MV-4-11 (cell line): ENCODE data around the gene SAG.
"Not testable (repeated sequence)": the region's sequence is repeated elsewhere in the genome, so short reads cannot be mapped to it uniquely, and the experiment has no call there.

Experiments used
- DNase-seq: peaks from one replicate; lab custom pipeline; 2025; lab: John Stamatoyannopoulos, UW

Gene SAG

GRCh38 chr2:233331536-233331935 is 23.9 kb downstream of the SAG start:
- peak; percentile 100 for DNase-seq

DNA sequence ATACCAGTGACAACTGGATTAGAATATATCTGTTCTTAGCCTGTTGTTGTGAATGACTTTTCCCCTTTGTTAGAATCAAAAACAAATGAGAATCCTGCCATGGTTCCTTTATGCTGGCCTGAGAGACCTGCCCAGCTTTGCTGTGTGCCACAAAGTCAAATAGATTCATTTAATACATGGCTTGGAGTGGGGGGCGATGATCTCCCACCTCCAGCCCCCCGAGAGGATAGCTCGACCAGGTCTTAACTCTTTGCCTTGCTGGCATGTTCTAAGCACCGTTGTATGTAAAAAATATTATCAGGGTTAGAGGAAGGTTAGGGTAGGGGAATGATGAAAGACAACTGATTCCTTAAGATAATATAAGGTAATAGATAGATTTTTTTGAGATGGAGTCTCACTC is 24.5 kb downstream of the SAG start:
- no peak for DNase-seq

DNA sequence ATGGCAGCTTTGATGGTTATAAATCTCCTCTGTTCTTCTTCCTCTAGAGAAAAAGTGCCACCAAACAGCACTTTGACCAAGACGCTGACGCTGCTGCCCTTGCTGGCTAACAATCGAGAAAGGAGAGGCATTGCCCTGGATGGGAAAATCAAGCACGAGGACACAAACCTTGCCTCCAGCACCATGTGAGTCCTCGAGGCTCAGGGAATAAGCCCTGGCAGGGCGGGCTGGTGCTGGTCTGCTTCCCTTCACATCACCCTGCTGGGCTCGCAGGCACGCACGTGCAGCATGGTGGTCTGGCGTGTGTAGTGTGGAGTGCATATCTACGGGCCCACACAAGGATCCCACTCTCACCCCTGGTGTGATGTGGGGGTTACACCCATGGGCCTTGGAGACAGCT is 27.3 kb downstream of the SAG start:
- no peak for DNase-seq

DNA sequence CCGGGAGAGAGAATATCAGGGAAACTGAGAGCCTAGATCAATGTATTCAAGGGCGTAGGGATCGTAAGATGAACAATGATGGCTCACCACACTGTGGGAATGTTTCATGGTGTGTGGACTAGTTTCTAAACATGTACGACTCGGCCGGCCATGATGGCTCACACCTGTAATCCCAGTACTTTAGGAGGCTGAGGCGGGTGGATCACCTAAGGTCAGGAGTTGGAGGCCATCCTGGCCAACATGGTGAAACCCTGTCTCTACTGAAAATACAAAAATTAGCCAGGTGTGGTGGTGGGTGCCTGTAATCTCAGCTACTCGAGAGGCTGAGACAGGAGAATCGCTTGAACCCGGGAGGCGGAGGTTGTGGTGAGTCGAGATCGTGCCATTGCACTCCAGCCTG is 28.5 kb downstream of the SAG start:
- DNase-seq, result not testable (repeated sequence)

DNA sequence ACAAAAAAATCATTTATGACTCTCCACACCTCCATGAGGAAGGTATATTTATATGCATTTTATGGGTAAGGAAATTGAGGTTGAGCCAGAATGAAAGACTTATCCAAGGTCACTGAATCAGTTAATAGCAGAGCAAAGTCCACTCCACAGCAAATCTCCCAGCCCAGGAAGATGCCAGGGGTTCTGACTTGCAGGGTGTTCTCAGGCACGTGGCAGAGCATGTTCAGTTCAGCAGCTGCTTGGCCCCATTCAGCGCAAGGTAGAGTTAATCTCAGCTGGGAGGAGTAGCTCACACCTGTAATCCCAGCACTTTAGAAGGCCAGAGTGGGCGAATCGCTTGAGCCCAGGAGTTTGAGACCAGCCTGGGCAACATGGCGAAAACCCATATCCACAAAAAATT is 28.9 kb downstream of the SAG start:
- DNase-seq, result no peak

GRCh38 chr2:233338046-233338445 is 30.4 kb downstream of the SAG start:
- peak; percentile 41 for DNase-seq

DNA sequence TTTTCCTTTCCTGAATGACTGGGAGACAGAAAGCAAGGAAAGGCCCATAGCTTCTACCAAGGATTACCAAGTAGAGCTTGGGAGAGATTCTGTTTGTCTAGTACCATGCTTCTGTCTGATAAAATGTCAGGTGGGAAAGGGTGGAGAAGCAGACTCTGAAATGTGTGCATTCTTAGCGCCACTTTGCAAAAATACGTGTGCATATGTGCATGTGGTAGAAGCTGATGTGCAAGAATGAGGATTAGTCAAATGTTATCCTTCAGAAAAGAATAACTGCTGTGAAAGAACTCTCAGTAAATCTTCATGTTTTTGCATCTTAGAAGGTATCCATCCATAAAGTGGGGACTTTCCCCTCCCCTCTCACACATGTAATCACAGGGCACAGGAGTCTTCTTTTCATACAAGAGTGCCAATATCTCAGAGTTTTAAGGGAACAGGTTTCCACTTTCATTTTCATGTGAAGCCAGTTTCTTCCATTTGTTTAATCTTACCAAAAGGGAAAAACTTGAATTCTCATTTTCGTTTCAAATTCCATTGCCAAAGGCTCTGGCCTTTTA is 31.3 kb downstream of the SAG start:
- no peak for DNase-seq

GRCh38 chr2:233339427-233339826 is 31.8 kb downstream of the SAG start:
- peak; percentile 59 for DNase-seq

GRCh38 chr2:233341296-233341695 is 33.7 kb downstream of the SAG start:
- DNase-seq, result no peak

GRCh38 chr2:233342301-233342700 is 34.7 kb downstream of the SAG start:
- DNase-seq, result no peak

DNA sequence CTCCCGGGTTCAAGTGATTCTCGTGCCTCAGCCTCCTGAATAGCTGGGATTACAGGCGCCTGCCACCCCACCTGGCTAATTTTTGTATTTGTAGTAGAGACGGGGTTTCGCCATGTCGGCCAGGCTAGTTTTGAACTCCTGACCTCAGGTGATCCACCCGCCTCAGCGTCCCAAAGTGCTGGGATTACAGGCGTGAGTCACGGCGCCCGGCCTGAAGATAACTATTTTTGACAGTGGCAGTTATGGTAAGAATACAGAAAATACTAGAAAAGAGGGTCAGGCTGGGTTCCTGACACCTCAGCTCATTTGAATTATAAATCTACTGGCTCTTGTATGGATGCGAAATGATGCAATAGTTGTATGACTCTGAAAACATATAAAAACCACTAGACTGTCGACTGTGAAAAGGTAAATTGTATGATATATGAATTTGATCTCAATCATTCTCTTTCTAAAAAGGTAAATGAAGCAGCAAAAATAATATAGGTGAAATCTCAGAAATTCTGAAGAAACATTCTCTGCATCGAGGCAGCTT is 35.6 kb downstream of the SAG start:
- DNase-seq, result peak; percentile 34

GRCh38 chr2:233346376-233346775 is 38.8 kb downstream of the SAG start:
- no peak for DNase-seq

DNA sequence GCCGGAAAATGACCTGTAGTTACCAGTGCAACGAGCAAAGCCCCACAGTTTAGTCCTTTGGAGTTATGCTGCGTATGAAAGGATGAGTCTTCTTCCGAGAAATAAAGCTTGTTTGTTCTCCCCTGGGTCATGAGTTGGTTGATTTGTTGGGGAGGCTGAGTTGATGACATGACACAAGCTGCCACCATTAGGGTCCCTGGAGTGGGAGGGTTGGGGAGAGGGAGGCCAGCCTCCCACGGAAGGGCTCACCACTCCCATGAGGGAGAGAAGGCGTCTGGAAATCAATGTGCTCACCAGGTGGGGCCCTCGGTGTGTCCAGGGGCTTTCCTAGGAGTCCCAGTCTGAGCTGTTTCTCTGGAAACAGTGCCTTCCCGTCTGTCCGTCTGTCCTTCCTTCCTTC is 39.3 kb downstream of the SAG start:
- DNase-seq, result no peak

GRCh38 chr2:233349005-233349998 is 41.7 kb downstream of the SAG start:
- DNase-seq, result peak; percentile 86

DNA sequence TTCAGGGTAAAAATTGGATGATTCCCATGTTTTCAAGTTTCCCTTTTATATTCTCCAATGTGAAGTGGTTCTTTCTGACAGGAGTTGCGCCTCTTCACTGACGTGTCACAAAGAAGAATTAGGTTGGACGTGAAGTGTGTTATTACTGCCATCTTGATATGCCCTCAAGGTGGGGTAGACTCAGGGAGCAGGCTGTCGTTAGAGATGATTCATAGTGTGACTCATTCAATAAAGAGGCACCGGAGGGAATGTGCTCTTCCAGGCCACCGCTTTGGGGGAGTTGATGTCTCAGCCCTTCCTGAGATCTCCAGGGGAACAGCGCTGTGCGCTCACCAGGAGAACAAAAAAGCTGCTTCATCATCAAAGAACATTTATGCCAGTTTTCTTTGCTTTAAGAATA is 43.1 kb downstream of the SAG start:
- peak; percentile 71 for DNase-seq

DNA sequence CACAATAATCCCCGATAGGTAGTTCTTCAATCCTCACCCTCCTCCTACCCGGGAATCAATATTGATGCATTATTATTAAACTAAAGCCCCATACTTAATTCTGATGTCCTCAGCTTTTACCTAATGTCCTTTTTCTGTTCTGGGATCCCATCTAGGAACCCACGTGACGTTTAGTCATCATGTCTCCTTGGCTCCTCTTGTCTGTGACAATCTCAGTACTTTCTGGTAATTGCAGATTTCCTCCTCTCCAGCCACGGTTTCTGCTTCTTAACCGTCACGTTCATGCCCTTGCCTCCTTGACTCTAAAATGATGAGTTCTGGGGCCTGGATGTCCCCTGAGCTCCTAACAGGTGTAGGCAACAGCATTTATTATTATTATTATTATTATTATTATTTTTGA is 43.8 kb downstream of the SAG start:
- peak; percentile 75 for DNase-seq

- no peak for DNase-seq
These were observed 44.7 kb downstream of the SAG start for GRCh38 chr2:233352141-233352842.

DNA sequence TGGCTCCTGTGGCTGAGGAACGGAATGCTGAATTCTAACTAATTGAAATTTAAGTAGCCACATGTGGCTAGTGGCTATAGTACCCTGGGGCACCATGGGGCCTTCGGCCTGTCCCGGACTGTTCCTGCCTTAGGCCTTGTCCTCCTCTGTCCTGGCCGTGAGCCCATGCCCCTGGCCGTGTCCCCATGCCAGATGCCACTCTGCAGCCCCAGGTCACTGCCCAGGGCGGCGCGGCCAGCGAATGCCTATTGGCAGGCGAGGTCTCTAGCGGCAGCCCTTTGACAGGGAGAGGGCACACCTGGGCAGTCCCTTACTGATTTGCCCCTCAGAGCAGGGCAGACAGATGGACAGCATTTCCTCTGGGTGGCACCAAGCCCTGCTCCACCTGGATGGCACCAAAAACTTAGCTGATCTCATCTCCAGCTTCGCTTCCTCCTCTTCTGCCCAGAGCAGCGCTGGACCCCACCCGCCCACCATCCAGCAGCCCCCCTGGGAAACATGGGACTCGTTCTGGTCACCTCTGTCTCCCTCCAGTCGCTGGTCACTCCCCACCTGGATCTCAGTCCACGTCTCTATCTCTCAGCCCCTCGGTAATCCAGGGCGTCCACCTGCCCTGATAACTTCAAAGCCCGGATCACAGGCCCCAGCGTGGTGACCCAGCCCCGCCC is 45.6 kb downstream of the SAG start:
- no peak for DNase-seq

DNA sequence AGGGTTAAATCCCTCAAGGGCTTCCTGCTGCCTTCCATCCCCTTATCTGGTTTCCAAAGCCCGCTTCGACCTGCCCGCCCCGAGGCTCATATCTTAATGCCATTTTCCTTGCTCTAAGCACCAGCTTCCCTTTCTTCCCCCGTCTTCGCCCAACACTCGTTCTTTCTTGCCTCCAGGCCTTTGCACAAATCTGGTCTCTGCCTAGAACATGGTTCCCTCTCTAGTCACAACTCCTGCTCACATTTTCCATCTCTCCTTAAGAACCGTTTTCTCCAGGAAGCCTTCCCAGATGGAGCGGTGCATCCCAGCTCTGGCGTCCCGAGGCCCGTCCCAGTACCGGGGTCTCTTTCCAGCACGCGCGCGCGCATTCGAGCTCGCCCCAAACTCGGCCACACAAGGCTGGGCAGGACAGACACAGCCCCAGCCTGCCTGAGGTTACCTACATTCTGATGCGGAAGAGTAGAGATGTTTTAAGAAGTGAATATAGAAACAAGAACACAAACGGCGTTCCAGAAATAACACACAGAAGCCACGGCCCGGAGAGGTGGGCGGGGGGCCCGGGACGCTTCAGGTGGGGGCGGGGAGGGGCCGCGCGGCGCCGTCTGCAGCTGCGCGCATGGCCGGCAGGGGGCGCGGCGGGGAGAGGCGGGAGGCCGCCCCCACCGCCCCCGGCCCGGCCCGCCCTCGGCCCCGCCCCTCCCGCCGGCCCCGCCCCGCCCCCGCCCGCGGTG is 46.3 kb downstream of the SAG start, which contains the start of gene DGKD:
TSS of gene DGKD (plus strand) at position 726 of the 731 bp plus-strand sequence. CDS start 25 bp downstream, outside the sequence.
- peak; percentile 25 for DNase-seq

DNA sequence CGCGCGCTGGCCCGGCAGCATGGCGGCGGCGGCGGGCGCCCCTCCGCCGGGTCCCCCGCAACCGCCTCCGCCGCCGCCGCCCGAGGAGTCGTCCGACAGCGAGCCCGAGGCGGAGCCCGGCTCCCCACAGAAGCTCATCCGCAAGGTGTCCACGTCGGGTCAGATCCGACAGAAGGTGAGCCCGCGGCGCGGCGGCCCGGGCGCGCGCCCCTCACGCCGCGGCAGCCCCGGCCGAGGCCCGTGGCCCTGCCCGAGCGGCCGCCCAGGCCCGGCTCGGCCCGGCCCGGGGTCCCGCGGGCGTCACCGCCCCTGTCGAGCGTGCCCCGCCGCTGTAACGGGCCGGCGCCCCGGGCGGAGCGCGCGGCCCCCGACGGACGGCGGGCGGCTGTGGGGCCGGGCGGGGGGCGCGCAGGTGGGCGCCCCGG is 46.9 kb downstream of the SAG start:
- no peak for DNase-seq

DNA sequence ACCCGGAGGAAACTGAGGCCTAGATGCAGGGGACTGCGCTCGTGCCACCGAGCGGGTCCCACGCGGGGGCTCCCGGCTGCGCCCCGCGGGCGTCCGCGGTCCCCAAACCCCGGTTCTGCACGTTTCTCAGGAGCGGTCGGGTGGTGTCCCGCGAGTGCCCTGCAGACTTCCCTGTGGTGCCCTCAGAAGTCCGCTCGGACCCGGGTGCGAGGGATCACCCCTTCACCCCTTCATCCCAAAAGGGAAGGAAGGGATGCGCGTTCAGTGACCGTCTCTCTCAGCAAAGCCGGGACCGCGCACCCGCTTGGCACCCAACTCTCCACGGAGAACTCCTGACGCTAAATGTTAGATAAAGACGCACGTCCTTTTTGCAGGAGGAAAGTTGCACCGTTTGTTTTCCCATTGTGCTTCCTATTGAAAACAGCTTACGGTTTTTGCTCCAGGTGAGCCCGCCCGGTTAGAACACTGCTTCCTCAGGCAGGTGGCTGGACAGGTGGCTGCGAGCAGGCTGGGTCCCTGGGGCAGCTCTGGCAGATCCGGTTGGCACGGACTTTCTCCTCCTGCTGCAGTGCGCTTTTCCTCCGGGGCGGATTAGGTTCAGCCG is 47.5 kb downstream of the SAG start:
- no peak for DNase-seq
